NCI-H526 treated with DMSO at 0.1 percent for 48 hours (cell line): Measurements from ENCODE around the gene SLC25A19.
"Not testable (repeated sequence)": the region's sequence is repeated elsewhere in the genome, so short reads cannot be mapped to it uniquely, and the experiment has no call there.

ENCODE experiments used
- DNase-seq: peaks from one replicate; lab custom pipeline; 2025; lab: John Stamatoyannopoulos, UW

Gene SLC25A19

GRCh38 chr17:75267411-75268232 lies 21.6 kb downstream of the SLC25A19 start:
- DNase-seq, result peak; percentile 15

GRCh38 chr17:75267153-75267410 lies 22.2 kb downstream of the SLC25A19 start:
- DNase-seq, result no peak

GRCh38 chr17:75266316-75267152 lies 22.7 kb downstream of the SLC25A19 start:
- DNase-seq, result no peak

- no peak for DNase-seq
Measured at GRCh38 chr17:75265614-75266315, 23.5 kb downstream of the SLC25A19 start.

- DNase-seq, result no peak
Measured at GRCh38 chr17:75263055-75263454, 26.2 kb downstream of the SLC25A19 start.

GRCh38 chr17:75262112-75262606 lies 27.1 kb downstream of the SLC25A19 start:
- DNase-seq, result no peak

- DNase-seq, result peak; percentile 87
Measured at GRCh38 chr17:75261336-75262111, 27.7 kb downstream of the SLC25A19 start, which contains the start of the genes GGA3 and MRPS7. TSS of gene GGA3 (minus strand) at chr17:75261606. CDS start at chr17:75261587, 19 bp downstream. TSS of gene MRPS7 (plus strand) at chr17:75261879. CDS start at chr17:75261901, 22 bp downstream.

- peak; percentile 4 for DNase-seq
Measured at GRCh38 chr17:75260641-75261335, 28.4 kb downstream of the SLC25A19 start.

- not testable (repeated sequence) for DNase-seq
Measured at GRCh38 chr17:75257228-75257627, 32.0 kb downstream of the SLC25A19 start.

GRCh38 chr17:75255954-75256698 lies 33.1 kb downstream of the SLC25A19 start:
- not testable (repeated sequence) for DNase-seq

- DNase-seq, result no peak
Measured at GRCh38 chr17:75252039-75252816, 37.0 kb downstream of the SLC25A19 start.

- DNase-seq, result no peak
Measured at GRCh38 chr17:75250009-75250471, 39.2 kb downstream of the SLC25A19 start.

GRCh38 chr17:75249564-75249963 lies 39.7 kb downstream of the SLC25A19 start:
- no peak for DNase-seq

GRCh38 chr17:75246404-75246803 lies 42.8 kb downstream of the SLC25A19 start:
- no peak for DNase-seq

GRCh38 chr17:75245011-75245410 lies 44.2 kb downstream of the SLC25A19 start:
- no peak for DNase-seq

GRCh38 chr17:75244133-75244866 lies 44.9 kb downstream of the SLC25A19 start:
- DNase-seq, result no peak

- DNase-seq, result no peak
Measured at GRCh38 chr17:75242461-75243042, 46.7 kb downstream of the SLC25A19 start.

- no peak for DNase-seq
Measured at GRCh38 chr17:75241996-75242460, 47.2 kb downstream of the SLC25A19 start.
